GM21619 (cell line): Measurements from ENCODE around the gene FAT1.
"Not testable (repeated sequence)": the region's sequence is repeated elsewhere in the genome, so short reads cannot be mapped to it uniquely, and the experiment has no call there.

Source experiments
- ATAC-seq: cut with Tn5 transposase; IDR thresholded peaks from one replicate; pipeline ENCODE4 v1.9.1; 2021; ENCODE audit not compliant: unreplicated experiment

FAT1 gene

GRCh38 chr4:186659935-186660334 is 63.7 kb downstream of the FAT1 start:
- ATAC-seq: no peak

- ATAC-seq: not testable (repeated sequence)
Observed at GRCh38 chr4:186659456-186659855, 64.2 kb downstream of the FAT1 start.

- ATAC-seq: no peak
Observed at GRCh38 chr4:186658657-186659056, 65.0 kb downstream of the FAT1 start.

GRCh38 chr4:186657764-186658163 is 65.9 kb downstream of the FAT1 start:
- ATAC-seq: no peak

- ATAC-seq: no peak
Observed at GRCh38 chr4:186653969-186654368, 69.7 kb downstream of the FAT1 start.

- ATAC-seq: no peak
Observed at GRCh38 chr4:186651624-186652023, 72.0 kb downstream of the FAT1 start.

GRCh38 chr4:186651181-186651603 is 72.5 kb downstream of the FAT1 start:
- ATAC-seq: no peak

- ATAC-seq: no peak
Observed at GRCh38 chr4:186650401-186651180, 73.1 kb downstream of the FAT1 start.

GRCh38 chr4:186647821-186648220 is 75.8 kb downstream of the FAT1 start:
- no peak for ATAC-seq

- no peak for ATAC-seq
Observed at GRCh38 chr4:186644737-186645261, 78.9 kb downstream of the FAT1 start.

- ATAC-seq: no peak
Observed at GRCh38 chr4:186644311-186644638, 79.4 kb downstream of the FAT1 start.

- no peak for ATAC-seq
Observed at GRCh38 chr4:186643501-186644310, 80.0 kb downstream of the FAT1 start.

GRCh38 chr4:186642998-186643397 is 80.7 kb downstream of the FAT1 start:
- no peak for ATAC-seq

- ATAC-seq: no peak
Observed at GRCh38 chr4:186642530-186642929, 81.1 kb downstream of the FAT1 start.

GRCh38 chr4:186634591-186635128 is 89.0 kb downstream of the FAT1 start:
- no peak for ATAC-seq

GRCh38 chr4:186633844-186634243 is 89.8 kb downstream of the FAT1 start:
- ATAC-seq: no peak

- ATAC-seq: no peak
Observed at GRCh38 chr4:186630128-186630527, 93.5 kb downstream of the FAT1 start.

- ATAC-seq: no peak
Observed at GRCh38 chr4:186628058-186628711, 95.5 kb downstream of the FAT1 start.

- ATAC-seq: no peak
Observed at GRCh38 chr4:186627226-186627865, 96.3 kb downstream of the FAT1 start.

GRCh38 chr4:186624951-186625350 is 98.7 kb downstream of the FAT1 start:
- ATAC-seq: no peak

GRCh38 chr4:186623546-186623945 is 100.1 kb downstream of the FAT1 start:
- ATAC-seq: no peak
